ENCODE results near the gene FREY1. TPM values are rescaled to one million over a fixed set of nuclear protein-coding genes. Genes with fewer than 3 reads are reported as not detected.

The FREY1 gene
- total RNA-seq, 1 experiment from 2014 or later = 1.4 TPM

GRCh38 chr11:45942381-45942780 is 35.3 kb upstream of the FREY1 start:
- no TSS peak for BruUV-seq (replicated peaks)
- H3K9me3 ChIP-seq (ENCODE audit: control insufficient read depth, insufficient read depth, low read depth, low read length) = no peaks in the 10 kb centered on the region
- in situ Hi-C loops (cut with HindIII; ENCODE audit: low pct_unique_long_range_greater_than_20kb, low sequenced_read_pairs) (no loop called here), intact Hi-C loops (cut with micrococcal nuclease; ENCODE audit: unreplicated experiment) (no loop called here)
- TF ChIP-seq TCF7L2 (IDR thresholded peaks at IDR 0.05; ENCODE audit: low read depth, low read length) (no peak), SIN3A (IDR thresholded peaks at IDR 0.05; ENCODE audit: borderline replicate concordance, insufficient read depth, low read depth, low read length) (no peak), POLR2AphosphoS5 (IDR thresholded peaks at IDR 0.05; ENCODE audit: low read depth, low read length) (no peak), CTCF (IDR thresholded peaks at IDR 0.05) (no peak), REST (IDR thresholded peaks at IDR 0.05; ENCODE audit: insufficient read depth in 1 of 2, low read depth in 2 of 2, low read length in 1 of 2) (no peak)
- no peak overlapping the region for H3K4me3 ChIP-seq (ENCODE audit: low read depth in 2 of 2, low read length in 2 of 2)
- ATAC-seq = no peak
- no peak for DNase-seq (ENCODE audit: low read depth, low spot score)
- ChIA-PET POLR2A (interaction anchor here (0.6 kb wide), 2 partner anchors 39 to 310 kb away, joined by 7 to 8 read pairs; no protein-coding TSS in a partner anchor), CTCF (no interaction called here)
- H3K27ac ChIP-seq (ENCODE audit: low read length) = no peak overlapping the region
- H3K4me1 ChIP-seq (ENCODE audit: control insufficient read depth, insufficient read depth, low read length) = no peaks in the 10 kb centered on the region
- no peaks in the 10 kb centered on the region for H3K27me3 ChIP-seq (ENCODE audit: control insufficient read depth, insufficient read depth, low read length)
- H3K36me3 ChIP-seq (ENCODE audit: control insufficient read depth, insufficient read depth, low read length) = peaks cover 3% of the 10 kb centered on the region

GRCh38 chr11:45941285-45941684 is 34.2 kb upstream of the FREY1 start:
- CTCF ChIA-PET = no interaction called here

More at GRCh38 chr11:45941285-45941684, 34.2 kb upstream of the FREY1 start:
- POLR2A ChIA-PET = no interaction called here
- no peak for ATAC-seq
- TF ChIP-seq REST (IDR thresholded peaks at IDR 0.05; ENCODE audit: insufficient read depth in 1 of 2, low read depth in 2 of 2, low read length in 1 of 2) = no peak
- TF ChIP-seq TCF7L2 (IDR thresholded peaks at IDR 0.05; ENCODE audit: low read depth, low read length) = no peak
- TF ChIP-seq POLR2AphosphoS5 (IDR thresholded peaks at IDR 0.05; ENCODE audit: low read depth, low read length) = no peak
- TF ChIP-seq CTCF (IDR thresholded peaks at IDR 0.05) = no peak
- no peaks in the 10 kb centered on the region for H3K27me3 ChIP-seq (ENCODE audit: control insufficient read depth, insufficient read depth, low read length)
- H3K36me3 ChIP-seq (ENCODE audit: control insufficient read depth, insufficient read depth, low read length) = peaks cover 6% of the 10 kb centered on the region
- H3K4me3 ChIP-seq (ENCODE audit: low read depth in 2 of 2, low read length in 2 of 2) = no peak overlapping the region
- no peak overlapping the region for H3K27ac ChIP-seq (ENCODE audit: low read length)
- H3K9me3 ChIP-seq (ENCODE audit: control insufficient read depth, insufficient read depth, low read depth, low read length) = no peaks in the 10 kb centered on the region
- no peak for DNase-seq (ENCODE audit: low read depth, low spot score)
- no peaks in the 10 kb centered on the region for H3K4me1 ChIP-seq (ENCODE audit: control insufficient read depth, insufficient read depth, low read length)
- BruUV-seq (replicated peaks) = no TSS peak
- intact Hi-C loops (cut with micrococcal nuclease; ENCODE audit: unreplicated experiment) = no loop called here
- in situ Hi-C loops (cut with HindIII; ENCODE audit: low pct_unique_long_range_greater_than_20kb, low sequenced_read_pairs) = no loop called here
